ENCODE results near the gene TRMT112.
A peak's percentile ranks its signal among the peaks of the same experiment; 100 is the strongest.

TRMT112 gene

DNA sequence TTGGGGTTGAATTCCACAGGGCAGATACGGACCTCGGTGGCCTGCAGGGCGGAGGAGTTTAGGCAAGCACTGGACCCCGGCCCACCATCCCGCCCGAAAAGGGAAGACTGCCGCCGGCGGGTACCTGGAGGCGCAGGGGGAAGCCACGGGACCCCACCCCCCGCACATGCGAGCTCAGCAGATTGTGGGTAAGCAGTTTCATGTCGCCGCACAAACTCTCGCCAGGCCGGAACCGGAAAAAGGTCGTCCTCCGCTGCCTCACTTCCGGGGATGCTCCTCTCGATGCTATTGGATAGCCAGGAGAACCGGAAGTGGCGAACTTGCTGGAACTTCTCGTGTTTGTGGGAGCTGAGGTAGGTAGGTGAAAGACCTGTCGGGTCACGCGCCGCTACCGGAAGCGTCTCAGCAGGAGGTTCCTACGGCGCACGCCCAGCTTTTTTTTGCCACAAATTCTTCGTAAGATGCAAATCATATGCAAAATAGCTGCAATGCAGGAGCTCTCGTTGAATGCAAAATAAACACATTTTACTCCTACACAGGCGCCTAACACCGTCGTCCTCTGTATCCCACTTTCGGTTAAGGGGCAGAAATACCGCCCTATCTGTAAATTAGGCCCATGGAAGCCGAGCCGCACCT is at the start of gene TRMT112:
Gene TRMT112, minus strand, starts transcription at position 235 of the 636 bp plus-strand sequence. Its CDS starts 33 bp downstream, at position 202.
- peak; percentile 93 for DNase-seq

DNA sequence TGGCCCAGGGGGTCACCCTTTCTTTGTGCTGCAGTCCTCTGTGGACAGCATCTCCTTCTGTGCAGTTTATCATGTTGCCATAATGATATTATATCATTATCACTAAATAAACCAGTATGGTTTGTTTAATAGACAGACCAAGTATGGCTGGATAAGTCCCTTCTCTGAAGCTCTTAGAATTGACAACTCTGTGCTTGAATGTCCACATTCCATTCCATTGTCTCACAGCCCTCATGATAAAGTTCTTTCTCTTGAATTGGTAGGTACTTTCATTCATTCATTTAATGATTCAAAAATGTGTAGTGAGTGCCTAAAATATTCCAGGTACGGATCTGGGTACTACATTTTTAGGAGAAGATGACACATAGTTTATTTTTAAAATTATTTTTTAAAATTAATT is 49.4 kb upstream of the TRMT112 start:
- DNase-seq: no peak

DNA sequence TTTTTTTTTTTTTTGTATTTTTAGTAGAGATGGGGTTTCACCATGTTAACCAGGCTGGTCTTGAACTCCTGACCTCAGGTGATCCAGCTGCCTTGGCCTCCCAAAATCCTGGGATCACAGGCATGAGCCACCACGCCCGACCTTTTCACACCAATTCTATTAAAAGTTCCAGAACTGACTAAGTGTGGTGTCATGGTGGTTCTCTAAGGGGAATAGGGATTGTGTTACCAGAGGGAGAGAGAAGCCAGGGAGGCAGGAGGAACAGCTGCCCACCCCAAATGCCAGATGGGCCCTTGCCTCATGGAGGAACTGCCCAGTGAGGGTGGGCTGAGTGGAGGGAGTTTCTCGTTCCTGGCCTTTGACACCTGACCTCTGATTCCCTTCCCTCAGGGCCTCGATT is 47.6 kb upstream of the TRMT112 start:
- DNase-seq: no peak

DNA sequence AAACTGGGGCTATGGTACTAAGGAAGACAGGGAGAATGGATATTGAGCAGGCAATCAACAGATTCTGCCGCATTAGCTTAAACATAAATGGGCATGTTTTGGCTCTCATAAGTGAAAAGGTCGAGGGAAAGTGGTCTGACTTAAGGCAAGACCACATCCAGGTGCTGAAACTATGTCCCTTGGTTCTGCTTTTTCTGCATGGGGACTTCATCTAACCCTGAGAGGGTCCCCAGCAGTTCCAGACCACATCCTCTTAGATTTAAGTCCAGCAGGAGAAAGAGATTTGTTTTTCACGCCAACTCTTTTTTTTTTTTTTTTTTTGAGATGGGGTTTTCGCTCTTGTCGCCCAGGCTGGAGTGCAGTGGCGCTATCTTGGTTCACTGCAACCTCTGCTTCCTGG is 47.1 kb upstream of the TRMT112 start:
- DNase-seq: no peak

DNA sequence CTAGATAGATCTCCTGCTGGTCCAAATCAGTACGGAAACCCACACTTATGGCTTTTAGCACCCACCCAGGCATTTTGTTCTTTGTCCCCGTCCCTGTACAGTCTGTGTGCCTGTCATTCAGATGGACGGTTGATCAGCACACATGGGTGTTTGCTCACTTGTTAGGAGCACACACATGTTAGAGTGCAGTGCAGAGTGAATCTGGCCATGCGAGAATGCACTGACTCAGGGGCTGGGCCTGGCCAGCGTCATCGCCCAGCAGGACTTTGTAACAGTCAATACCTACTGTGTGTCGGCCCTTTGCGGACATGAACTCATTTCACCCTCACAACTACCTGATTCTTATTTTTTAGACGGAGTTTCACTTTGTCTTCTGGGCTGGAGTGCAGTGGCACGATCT is 45.0 kb upstream of the TRMT112 start:
- no peak for DNase-seq

DNA sequence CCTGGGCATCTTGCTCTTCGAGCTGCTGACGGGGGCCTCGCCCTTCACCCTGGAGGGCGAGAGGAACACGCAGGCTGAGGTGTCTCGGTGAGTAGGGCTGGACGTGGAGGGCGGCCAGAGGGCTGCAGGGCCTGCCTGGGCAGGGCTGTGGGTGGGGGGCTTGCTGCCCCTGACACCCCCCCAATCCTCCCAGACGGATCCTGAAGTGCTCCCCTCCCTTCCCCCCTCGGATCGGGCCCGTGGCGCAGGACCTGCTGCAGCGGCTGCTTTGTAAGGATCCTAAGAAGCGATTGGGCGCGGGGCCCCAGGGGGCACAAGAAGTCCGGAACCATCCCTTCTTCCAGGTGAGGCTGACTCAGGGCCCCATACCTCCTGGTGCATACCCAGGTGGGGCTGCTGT is 44.3 kb upstream of the TRMT112 start:
- DNase-seq: no peak

DNA sequence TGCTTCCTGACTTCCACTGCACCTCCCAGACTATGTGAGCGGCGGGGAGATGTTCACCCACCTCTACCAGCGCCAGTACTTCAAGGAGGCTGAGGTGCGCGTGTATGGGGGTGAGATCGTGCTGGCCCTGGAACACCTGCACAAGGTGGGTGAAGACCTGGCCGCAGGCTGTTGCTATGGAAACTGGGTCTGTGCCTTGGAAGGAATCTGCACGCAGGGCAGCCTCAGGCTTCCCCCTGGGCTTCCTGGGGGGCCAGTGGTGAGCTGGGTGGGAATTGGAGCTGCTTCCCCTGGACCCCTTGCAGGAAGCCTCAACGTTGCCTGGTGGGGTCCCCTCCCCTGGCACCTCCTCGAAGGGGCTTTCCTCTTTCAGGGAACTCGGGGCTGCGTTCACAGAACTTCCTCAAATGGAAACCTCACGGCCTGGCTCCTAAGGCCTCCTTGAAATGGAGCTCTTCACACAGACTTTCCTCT is 43.1 kb upstream of the TRMT112 start:
- no peak for DNase-seq

DNA sequence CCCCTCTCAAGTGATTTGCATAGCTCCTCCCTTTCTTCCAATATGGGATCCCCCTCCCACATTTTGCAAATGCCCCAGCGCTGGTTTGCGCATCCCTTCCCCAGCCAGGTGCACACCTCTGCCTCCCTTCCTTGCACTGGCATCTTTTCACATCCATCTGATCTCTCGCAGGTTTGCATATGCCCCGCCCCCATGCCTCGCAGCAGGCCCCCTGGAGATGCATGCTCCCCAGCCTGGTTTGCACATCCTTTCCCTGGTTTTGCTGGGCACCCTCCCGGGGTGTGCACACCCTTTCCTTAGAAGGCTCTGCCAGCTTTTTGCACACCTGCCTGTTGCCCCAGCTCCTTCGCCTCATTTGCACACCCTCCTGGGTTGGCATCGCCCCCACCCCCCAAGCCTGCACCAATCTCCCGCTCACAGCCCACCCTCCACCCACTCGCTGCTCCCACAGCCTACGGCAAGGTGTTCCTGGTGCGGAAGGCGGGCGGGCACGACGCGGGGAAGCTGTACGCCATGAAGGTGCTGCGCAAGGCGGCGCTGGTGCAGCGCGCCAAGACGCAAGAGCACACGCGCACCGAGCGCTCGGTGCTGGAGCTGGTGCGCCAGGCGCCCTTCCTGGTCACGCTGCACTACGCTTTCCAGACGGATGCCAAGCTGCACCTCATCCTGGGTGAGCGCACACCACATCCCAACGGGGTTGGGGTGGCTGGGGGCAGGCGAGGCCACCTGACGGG is 42.5 kb upstream of the TRMT112 start:
- DNase-seq: peak; percentile 23

DNA sequence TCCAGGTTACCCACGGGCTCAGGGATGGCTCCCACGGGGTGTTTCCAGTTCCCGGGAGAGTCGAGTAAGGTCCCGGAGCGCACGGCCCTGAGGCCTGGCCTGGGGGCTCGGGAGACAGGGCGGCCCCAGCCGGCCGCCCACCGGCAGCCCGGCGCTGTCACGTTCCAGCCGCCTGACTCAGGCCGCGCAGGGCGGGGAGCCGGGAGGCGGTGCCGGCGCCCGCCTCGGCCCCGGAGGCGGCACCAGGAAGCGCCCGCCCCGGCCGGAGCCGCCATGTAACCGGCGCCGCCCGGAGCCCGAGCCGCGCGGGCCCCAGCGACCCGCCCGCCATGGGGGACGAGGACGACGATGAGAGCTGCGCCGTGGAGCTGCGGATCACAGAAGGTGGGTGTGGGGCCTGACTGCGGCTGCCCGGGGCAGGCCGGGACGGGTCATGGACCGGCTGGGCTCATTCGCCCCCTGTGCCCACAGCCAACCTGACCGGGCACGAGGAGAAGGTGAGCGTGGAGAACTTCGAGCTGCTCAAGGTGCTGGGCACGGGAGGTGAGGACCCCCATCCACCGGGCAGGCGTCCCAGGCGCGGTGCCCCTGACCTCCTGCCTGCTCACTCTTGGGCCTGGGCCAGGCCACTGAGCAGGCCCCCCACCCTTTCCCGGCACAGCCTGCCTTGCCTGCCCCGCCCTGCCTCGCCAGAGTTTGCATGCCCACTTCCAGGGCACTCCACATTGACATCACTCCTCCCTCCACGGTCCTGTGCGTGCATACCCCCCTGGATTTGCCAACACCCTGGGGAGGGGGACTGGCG is 41.8 kb upstream of the TRMT112 start, which contains the start of gene RPS6KA4:
Gene RPS6KA4, plus strand, starts transcription at position 256 of the 805 bp plus-strand sequence. Its CDS starts 74 bp downstream, at position 330.
- peak; percentile 39 for DNase-seq

DNA sequence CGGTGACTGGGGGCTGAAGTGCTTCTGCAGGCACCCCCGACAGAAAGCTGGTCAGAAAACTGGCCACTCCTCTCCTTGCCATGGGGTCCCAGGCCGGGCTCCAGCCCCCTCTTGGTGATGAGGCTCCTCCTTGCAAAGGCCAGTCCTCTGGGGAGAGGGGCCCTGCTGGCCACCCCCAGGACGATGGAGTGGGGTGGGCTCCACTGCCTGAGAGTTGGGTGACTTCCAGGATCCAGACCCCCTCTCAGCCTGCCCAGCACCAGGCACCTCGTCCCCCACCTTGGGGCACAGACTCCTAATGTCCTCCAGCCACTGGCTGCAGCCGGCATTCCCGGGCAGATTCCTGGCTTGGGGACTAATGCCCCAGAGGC is 41.2 kb upstream of the TRMT112 start:
- DNase-seq: no peak

DNA sequence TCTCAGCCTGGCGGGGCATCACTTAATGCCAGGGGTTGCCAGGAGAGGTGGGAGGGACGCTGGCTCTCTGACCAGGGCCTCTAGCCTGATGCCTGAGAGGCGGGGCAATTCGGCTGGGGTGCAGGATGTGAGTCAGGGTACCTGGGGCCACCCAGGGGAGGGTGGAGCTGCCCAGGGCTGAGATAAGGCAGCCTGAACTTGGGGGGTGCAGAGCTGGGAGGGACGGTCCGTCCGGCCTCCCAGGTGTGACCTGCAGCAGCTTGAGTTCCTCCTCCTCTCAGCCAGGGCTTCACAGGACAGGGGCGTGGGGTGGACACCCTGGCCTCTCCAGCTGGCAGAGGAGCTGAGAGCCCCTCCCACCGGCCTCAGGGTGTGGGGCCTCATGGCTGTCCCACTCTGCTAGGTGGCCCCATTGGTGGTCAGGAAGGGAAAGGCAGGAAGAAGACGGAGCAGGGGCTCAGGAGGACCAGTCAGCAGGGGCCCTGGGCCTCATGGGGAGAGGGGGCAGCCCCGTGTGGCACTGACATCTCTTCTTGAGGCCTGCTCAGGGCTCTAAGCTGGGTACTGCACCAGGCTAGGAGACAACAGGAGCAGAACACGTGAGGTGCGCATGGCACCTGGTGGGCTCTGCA is 40.7 kb upstream of the TRMT112 start:
- no peak for DNase-seq

DNA sequence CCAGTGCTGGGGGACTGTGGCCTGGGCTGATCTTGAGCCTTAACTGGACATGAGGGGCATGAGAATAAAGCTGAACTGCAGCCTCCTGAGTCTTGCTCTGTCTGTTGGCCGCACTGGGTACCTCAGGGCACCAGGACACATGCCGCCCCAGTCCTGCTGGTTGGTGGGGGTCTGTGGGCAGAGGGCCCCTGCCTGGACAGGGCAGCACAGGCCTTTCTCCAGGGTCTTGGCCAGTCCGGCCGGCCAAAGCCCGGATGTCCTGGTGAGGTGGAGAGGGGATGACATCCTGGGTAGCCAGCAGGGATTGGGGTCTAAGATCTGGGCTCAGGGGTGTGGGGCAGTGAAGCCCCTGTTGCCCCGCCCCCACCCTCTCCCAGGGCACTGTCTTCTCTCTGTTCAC is 40.1 kb upstream of the TRMT112 start:
- no peak for DNase-seq

DNA sequence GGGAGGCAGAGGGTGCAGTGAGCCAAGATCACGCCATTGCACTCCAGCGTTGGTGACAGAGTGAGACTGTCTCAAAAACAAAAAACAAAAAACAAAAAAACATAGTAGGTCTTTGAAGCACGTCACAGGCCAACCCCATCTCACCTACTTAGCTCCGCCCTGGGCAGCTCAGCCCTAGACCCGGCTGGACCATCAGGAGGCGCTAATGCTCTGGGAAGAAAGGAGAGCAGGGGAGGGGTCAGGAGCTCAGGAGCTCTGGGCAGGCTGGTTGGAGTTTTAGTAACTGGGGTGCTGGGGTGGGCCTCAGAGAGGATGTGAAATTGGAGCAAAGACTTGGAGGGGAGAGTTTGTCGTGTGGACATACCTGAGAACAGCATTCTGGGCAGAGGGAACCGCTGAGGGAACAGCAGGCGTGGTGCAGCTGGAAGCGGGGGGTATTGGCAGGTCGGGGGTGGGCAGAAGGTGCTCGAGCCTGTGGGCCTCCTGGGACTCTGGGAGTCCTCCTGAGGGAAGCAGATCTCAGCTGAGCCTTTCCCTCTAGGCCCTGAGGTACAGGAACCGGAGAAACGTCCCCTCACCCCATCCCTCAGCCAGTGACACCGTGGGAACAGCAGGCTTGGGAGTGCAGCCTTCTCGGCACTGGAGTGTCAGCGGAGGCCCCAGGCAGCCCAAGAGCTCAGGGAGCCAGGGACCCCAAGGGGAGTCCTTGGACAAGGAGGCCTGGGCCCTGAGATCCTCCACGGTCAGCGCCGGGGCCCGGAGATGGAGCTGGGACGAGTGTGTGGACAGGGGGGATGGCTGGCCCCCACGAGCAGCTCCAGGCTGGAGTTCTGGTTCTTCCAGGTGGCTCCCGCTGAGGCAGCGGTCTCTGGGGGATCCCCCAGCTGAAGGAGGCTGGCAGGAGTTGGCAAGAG is 39.4 kb upstream of the TRMT112 start:
- peak; percentile 21 for DNase-seq

DNA sequence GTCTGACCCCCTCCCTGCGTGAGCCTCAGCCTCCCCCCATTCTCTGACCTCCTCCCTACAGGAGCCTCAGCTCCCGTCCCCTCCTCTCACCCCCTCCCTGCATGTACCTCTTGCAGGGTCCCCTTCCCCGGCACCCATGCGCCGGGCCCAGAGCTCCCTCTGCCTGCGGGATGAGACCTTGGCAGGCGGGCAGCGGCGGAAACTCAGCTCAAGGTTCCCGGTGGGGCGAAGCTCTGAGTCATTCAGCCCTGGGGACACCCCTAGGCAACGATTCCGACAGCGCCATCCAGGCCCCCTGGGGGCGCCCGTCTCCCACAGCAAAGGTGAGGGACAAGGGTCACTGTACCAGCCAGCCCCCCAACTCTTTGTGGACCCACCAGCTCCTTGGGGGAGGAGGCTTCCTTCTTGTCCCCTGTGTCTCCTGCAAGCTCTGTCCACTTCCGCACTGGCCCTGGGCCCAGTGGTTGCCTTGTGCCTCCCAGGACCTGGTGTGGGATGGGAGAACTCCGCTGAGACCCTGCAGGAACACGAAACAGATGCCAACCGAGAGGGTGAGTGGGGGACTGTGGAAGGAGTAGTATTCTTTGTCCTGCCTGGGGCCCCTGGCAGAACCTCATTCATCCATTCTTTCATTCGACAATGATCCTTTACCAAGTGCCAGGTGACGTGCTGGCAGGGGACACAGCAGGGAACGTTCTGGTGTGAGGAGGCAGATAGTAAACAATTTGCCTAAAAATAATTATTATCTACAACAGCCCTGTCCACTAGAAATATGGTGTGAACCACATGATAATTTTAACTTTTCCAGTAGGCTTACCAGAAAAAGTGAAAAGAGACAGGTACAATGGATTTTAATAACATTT is 38.0 kb upstream of the TRMT112 start:
- peak; percentile 27 for DNase-seq

DNA sequence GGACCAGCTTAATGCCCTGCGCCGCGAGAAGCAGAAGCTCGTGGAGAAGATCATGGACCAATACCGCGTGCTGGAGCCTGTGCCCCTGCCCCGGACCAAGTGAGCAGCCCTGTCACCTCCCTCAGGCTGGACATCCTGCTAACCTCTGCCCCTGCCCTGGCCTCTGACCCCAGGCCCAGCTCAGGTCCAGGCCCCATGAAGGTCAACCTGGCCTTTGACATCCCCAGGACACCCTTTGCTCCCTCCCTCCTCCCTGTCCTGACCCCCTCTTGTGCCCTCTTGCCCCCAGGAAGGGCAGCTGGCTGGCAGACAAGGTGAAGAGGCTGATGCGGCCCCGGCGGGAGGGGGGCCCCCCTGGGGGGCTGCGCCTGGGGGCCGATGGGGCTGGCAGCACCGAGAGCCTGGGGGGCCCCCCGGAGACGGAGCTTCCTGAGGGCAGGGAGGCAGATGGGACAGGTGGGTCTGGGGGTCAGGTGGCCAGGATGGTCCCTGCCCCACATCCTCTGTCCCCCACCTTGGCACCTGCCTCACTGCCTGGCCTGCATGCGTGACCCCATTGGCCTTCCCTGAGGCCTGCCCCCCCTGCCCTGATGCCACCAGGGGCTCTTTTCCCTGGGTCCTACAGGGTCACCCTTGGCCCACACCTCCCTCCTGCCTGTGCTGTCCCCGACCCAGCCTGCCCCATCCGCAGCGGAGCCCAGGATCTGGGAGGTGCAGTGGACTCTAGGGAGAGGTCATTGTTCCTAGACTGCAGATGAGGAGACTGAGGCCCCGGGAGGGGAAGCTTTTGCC is 36.6 kb upstream of the TRMT112 start:
- DNase-seq: no peak

DNA sequence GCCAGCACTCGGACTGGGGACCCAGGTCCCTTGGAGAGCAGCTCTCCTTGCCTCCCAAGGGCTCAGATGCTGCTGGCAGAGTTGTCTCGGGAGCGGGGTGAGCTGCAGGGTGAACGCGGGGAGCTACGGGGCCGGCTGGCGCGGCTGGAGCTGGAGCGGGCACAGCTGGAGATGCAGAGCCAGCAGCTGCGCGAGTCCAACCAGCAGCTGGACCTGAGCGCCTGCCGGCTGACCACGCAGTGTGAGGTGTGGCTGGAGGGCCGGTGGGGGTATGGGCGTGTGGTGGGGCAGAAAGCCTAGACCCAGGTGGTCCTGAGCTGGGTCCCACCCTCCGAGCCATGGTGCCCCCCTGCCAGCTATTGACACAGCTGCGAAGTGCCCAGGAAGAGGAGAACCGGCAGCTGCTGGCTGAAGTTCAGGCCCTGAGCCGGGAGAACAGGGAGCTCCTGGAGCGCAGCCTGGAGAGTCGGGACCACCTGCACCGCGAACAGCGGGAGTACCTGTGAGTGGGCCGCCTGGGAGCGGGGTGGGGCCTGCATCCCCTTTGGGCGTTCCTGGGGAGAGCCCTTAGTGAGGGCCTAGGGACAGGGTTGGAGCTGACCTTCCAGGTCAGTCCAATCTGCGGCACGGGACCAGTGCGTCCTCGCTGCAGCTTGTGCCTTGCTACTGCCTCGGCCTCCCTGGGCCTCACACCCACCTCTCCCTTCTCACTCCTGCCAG is 35.8 kb upstream of the TRMT112 start:
- no peak for DNase-seq

DNA sequence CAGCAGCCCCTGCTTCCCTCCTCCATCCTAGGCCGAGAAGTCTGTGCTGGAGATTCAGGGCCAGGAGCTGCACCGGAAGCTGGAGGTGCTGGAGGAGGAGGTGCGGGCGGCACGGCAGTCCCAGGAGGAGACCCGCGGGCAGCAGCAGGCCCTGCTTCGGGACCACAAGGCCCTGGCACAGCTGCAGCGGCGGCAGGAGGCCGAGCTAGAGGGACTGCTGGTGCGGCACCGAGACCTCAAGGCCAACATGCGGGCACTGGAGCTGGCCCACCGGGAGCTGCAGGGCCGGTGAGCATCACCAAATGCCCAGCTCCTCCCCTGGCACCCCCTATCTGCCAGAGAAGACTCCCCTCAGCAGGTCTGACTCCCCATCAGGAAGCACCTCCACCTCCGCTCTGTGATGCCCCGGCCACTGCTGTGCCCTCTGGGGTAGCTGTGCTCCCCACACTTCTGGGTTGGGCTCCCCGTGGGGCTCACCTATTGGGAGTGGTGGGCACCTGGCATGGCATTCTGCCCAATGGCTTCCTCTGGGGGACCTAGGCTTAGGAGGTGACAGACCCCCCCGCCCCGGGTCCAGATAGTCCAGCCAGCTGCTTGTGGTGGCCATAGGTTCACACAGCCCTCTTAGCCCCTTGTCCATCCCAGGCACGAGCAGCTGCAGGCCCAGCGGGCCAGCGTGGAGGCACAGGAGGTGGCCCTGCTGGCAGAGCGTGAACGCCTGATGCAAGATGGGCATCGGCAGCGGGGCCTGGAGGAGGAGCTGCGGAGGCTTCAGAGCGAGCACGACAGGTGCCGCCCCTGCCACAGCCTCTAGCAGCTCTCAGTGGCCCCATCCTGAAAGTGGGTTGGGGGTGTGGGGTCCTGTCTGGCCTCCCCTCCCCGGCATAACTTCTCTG is 35.0 kb upstream of the TRMT112 start:
- DNase-seq: no peak

DNA sequence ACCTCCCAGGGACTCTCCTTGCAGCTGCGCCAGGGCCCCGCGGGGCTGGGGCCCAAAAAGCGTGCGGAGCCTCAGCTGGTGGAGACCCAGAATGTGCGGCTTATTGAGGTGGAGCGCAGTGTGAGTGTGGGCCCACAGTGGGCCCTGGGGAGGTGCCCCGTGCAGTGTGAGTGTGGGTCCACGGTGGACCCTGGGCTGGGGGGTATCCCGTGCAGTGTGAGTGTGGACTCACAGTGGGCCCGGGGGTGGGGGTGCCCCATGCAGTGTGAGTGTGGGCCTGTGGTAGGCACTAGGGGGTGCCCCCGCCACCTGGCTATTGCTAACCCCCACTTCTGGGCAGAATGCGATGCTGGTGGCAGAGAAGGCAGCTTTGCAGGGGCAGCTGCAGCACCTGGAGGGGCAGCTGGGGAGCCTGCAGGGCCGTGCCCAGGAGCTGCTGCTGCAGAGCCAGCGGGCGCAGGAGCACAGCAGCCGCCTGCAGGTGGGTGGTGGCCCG is 33.8 kb upstream of the TRMT112 start:
- DNase-seq: no peak

All from activated CD4-positive, alpha-beta T cell treated with anti-CD3 and anti-CD28 coated beads, Interleukin-2, amount 50 U/mL, for 1 hour (primary cell).